Adrenal gland (tissue), 12 donors: ENCODE results near the gene TMEM234. TPM values are rescaled to one million over a fixed set of nuclear protein-coding genes. Genes with fewer than 3 reads are reported as not detected.

Experiments
- DNase-seq, 7 donors: peaks; one replicate each; pipeline ENCODE4 v3.0.0-alpha.2; 2019 to 2020
- H3K27ac ChIP-seq, 5 donors: fragments of 200-600 bp; sonication (generic) in 4 of 5; 1 replicate in 3 of 5; 2 replicates in 2 of 5; pipeline versions ENCODE4 v1.5.1 to v1.8.0; 2016 to 2020; ENCODE audit warnings: mild to moderate bottlenecking in 1 of 5
- H3K27me3 ChIP-seq: fragments of 200-600 bp; 2 replicates; pipeline ENCODE4 v1.8.0; 2021
- H3K36me3 ChIP-seq, 2 donors: fragments of 200-600 bp; replicated peaks in 1 of 2; 1 replicate in 1 of 2; 2 replicates in 1 of 2; pipeline versions ENCODE4 v1.5.1 to v1.8.0; 2018 to 2022
- H3K4me1 ChIP-seq, 2 donors: fragments of 200-600 bp; replicated peaks in 1 of 2; 1 replicate in 1 of 2; 2 replicates in 1 of 2; pipeline versions ENCODE4 v1.5.1 to v1.8.0; 2018 to 2021
- H3K4me3 ChIP-seq, 4 donors: fragments of 200-600 bp; sonication (generic) in 3 of 4; one replicate each; pipeline ENCODE4 v1.5.1; 2016 to 2018
- H3K9me3 ChIP-seq, 3 donors: fragments of 200-600 bp; sonication (generic) in 1 of 3; replicated peaks in 1 of 3; 1 replicate in 2 of 3; 2 replicates in 1 of 3; pipeline versions ENCODE4 v1.5.1 to v1.8.0; 2016 to 2021
- POLR2A ChIP-seq, 2 donors: fragments of 450-650 bp; IDR thresholded peaks; one replicate each; pipeline ENCODE4 v1.6.1; 2017; ENCODE audit warnings: antibody characterized with exemption in 2 of 2, mild to moderate bottlenecking in 2 of 2, moderate library complexity in 1 of 2
- WGBS, 4 donors: extraction: QIAGEN DNeasy Blood & Tissue Kit in 2 of 4; methylation state at CpG; one replicate each; pipeline versions ENCODE4 v1.1.5 to v1.1.7; 2013 to 2017; 5-methylcytosine and 5-hydroxymethylcytosine counted together
- intact Hi-C, 2 donors: fragments of 100-400 bp; cut with DNase I; formaldehyde crosslinking; loops; one replicate each; pipeline versions ENCODE4 v1.14.1 to v1.15.0; 2022 to 2023
- polyA plus RNA-seq, 3 donors: library from polyadenylated mRNA; stranded (reverse); fragments of 200-250 nt in 2 of 3; fragments of 350-450 nt in 1 of 3; fragmentation: Illumina TruSeq in 1 of 3; extraction: RNeasy Lipid Tissue Mini Kit (QIAGEN cat#74804) in 1 of 3; gene quantifications; one replicate each; pipeline ENCODE4 v1.2.3, GENCODE V29; 2013 to 2014
- total RNA-seq, 9 donors: library from RNA; depleted of rRNA in 4 of 9; stranded (reverse); fragments of >200 nt in 4 of 9; fragments of 120-200 nt in 1 of 9; fragmentation: NEBNext Ultra II Directional in 1 of 9; extraction: Animal tissue kit (Norgen Biotek cat#: 25700) in 1 of 9; gene quantifications; one replicate each; pipeline versions ENCODE4 v1.1.0 to v1.2.4, GENCODE V29; 2013 to 2023
- TF ChIP-seq, protein P1 (sequence below), 6 experiments: fragments of 450-650 bp in 4 of 6; fragments of 200-600 bp in 2 of 6; sonication (generic) in 1 of 6; IDR thresholded peaks; 1 replicate in 5 of 6; 2 replicates in 1 of 6; pipeline versions ENCODE4 v1.5.1 to v1.8.0; 2016 to 2021; ENCODE audit warnings: antibody characterized with exemption in 6 of 6, mild to moderate bottlenecking in 2 of 6, moderate library complexity in 1 of 6
- donor health status: healthy with polysubstance abuse.
- donor health status: Bipolar disorder and iron deficiency.
- donor health status: DM: yes; HTN: yes; CAD: no.
- donor health status: DM: no; HTN: no; CAD: no.
- donor health status: DM: no; HTN: no; CAD: no.
- donor health status: DM: yes; HTN: yes; CAD: no.

TMEM234 gene
- total and polyA plus RNA-seq, 12 donors, result 2.1 to 57.7 (median 18.1) TPM

DNA sequence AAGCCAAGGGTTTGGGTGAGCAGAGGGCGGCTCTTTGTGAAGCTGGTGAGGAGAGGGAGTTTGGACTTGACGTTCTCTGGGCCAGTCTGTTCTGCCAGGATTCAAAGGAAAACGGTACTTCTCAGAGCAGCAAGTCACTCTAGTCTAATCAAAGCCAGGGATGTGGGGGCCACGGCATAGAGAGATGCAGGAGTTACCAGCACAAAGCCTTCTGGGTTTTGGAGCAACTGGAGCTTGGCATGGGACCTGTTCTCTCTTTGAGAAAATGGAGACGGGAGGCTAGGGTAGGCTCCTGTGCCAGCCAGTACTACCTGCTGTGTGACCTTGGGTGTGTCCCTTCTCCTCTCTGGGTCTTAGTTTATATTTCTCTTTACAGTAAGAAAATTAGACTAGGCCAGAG, 40.6 kb downstream of the TMEM234 start:
- 61 to 67% (median 65%) methylated on average over 5 of the region's 5 CpGs for WGBS, 4 donors

DNA sequence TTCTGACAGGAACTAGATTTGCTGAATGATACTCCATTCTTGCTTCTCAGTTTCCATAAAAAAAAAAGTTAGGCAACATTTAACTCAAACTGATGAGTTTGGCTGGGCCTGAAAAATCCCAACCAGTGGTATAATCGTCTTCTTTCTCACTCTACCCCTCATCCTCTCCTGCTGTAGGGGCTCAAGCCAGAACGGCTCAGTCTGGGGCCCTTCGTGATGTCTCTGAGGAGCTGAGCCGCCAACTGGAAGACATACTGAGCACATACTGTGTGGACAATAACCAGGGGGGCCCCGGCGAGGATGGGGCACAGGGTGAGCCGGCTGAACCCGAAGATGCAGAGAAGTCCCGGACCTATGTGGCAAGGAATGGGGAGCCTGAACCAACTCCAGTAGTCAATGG, 41.1 kb downstream of the TMEM234 start:
- DNase-seq, result no peak
- Histone ChIP-seq H3K4me1 (peaks cover 21 to 47% of the 10 kb centered on the region in 2 donors), H3K27me3 (no peaks in the 10 kb centered on the region), H3K36me3 (peaks cover 0 to 45% of the 10 kb centered on the region in 2 donors), H3K27ac (peak overlapping the region in 4 of 5 donors; percentile 65 to 97 (median 94)), H3K9me3 (no peaks in the 10 kb centered on the region), H3K4me3 (peak overlapping the region in 1 of 4 donors; percentile 73)
- 62 to 77% (median 67%) methylated on average over 9 of the region's 9 CpGs for WGBS, 4 donors
- TF ChIP-seq POLR2A (IDR thresholded peaks at IDR 0.05), result no peak
- TF ChIP-seq, protein P1, sequence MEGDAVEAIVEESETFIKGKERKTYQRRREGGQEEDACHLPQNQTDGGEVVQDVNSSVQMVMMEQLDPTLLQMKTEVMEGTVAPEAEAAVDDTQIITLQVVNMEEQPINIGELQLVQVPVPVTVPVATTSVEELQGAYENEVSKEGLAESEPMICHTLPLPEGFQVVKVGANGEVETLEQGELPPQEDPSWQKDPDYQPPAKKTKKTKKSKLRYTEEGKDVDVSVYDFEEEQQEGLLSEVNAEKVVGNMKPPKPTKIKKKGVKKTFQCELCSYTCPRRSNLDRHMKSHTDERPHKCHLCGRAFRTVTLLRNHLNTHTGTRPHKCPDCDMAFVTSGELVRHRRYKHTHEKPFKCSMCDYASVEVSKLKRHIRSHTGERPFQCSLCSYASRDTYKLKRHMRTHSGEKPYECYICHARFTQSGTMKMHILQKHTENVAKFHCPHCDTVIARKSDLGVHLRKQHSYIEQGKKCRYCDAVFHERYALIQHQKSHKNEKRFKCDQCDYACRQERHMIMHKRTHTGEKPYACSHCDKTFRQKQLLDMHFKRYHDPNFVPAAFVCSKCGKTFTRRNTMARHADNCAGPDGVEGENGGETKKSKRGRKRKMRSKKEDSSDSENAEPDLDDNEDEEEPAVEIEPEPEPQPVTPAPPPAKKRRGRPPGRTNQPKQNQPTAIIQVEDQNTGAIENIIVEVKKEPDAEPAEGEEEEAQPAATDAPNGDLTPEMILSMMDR (IDR thresholded peaks at IDR 0.05), result no peak
- intact Hi-C loops, result no loop called here

More for the DNA sequence above, 40.6 kb downstream of the TMEM234 start:
- H3K27me3 ChIP-seq, result no peaks in the 10 kb centered on the region
- peak overlapping the region in 1 of 4 donors; percentile 73 for H3K4me3 ChIP-seq
- peak overlapping the region in 3 of 5 donors; percentile 15 to 96 (median 91) for H3K27ac ChIP-seq
- no peak for DNase-seq
- intact Hi-C loops, result no loop called here
- no peak for TF ChIP-seq POLR2A (IDR thresholded peaks at IDR 0.05)
- TF ChIP-seq, protein P1 (IDR thresholded peaks at IDR 0.05), result no peak
- peaks cover 0 to 50% of the 10 kb centered on the region in 2 donors for H3K36me3 ChIP-seq
- no peaks in the 10 kb centered on the region for H3K9me3 ChIP-seq
- peaks cover 21 to 47% of the 10 kb centered on the region in 2 donors for H3K4me1 ChIP-seq

- TF ChIP-seq, protein P1 (IDR thresholded peaks at IDR 0.05), result no peak
- TF ChIP-seq POLR2A (IDR thresholded peaks at IDR 0.05), result peak in 1 of 2 donors; percentile 50
- intact Hi-C loops, result no loop called here
- WGBS, 4 donors, result 5 to 10% (median 7%) methylated on average over 12 to 36 of the region's 36 CpGs
- peak overlapping the region; percentile 65 to 98 (median 96) for H3K27ac ChIP-seq
- peaks cover 21 to 47% of the 10 kb centered on the region in 2 donors for H3K4me1 ChIP-seq
- H3K4me3 ChIP-seq, result peak overlapping the region in 3 of 4 donors; percentile 62 to 73 (median 66)
- peaks cover 0 to 38% of the 10 kb centered on the region in 2 donors for H3K36me3 ChIP-seq
- H3K27me3 ChIP-seq, result no peaks in the 10 kb centered on the region
- no peaks in the 10 kb centered on the region for H3K9me3 ChIP-seq
- peak; percentile 54 to 85 (median 75) for DNase-seq
These were observed 41.7 kb downstream of the TMEM234 start for GRCh38 chr1:32180186-32181060.

DNA sequence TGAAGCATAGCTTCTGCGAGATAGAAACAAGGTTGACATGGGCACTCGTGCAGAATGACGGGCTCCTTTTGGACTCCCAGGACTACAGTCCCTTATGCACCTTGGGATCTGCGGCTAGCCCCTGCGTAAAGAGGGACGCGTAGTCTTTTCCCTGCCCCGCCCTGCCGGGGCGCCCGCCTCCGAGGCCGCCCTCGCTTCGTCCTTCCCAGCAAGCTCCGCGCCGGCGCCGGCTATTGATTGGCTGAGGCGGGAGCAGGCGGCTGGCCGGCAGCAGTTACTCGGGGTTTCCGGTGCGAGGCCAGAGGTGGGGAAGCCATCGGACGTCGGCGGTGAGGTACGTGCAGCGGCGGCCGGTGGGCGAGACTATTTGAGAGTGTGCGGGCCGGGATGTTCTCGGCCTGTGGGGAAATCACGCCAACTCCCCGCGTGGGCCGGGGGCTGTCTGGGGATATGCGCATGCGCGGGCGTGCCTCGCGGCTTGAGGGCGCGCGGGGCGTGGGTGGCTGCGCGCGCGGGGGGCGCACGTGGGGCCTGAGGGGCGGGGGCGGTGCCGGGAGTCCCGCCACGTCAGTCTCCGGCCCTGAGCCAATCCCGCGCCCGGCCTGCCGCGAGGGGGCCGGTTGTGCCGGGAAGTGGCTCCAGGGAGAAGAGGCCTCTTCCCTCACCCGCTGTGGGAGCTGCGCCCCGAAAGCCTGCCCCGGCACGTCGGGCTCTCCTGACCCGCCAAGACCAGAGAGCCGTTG, 42.5 kb downstream of the TMEM234 start, which contains the start of gene TXLNA:
Gene TXLNA (plus strand): TSS at position 233 of the 743 bp plus-strand sequence. CDS start 671 bp downstream, outside the sequence.
- TF ChIP-seq POLR2A (IDR thresholded peaks at IDR 0.05), result peak; percentile 64 to 67
- TF ChIP-seq, protein P1 (IDR thresholded peaks at IDR 0.05), result peak in 3 of 6 experiments; percentile 15 to 27 (median 20)
- peak; percentile 93 to 97 (median 95) for DNase-seq
- Histone ChIP-seq H3K9me3 (no peaks in the 10 kb centered on the region), H3K27me3 (no peaks in the 10 kb centered on the region), H3K4me1 (peaks cover 21 to 46% of the 10 kb centered on the region in 2 donors), H3K4me3 (peak within 1 kb of the TSS in 3 of 4 donors; percentile 62 to 73 (median 66)), H3K27ac (peak within 1 kb of the TSS; percentile 65 to 98 (median 96)), H3K36me3 (peaks cover 0 to 30% of the 10 kb centered on the region in 2 donors)
- intact Hi-C loops, result no loop called here
- WGBS, 4 donors, result 0 to 1% (median 0%) methylated on average over 23 to 79 of the region's 79 CpGs
